Sigmoid colon (tissue), 7 donors: ENCODE measurements around the gene LRRC8B. TPM values are rescaled to one million over a fixed set of nuclear protein-coding genes. Genes with fewer than 3 reads are reported as not detected.
"Not testable (repeated sequence)": the region's sequence is repeated elsewhere in the genome, so short reads cannot be mapped to it uniquely, and the experiment has no call there.

Source experiments
- DNase-seq: peaks from one replicate; pipeline ENCODE4 v3.0.0-alpha.2; 2019
- H3K27ac ChIP-seq, 4 donors: fragments of 200-600 bp; sonication (generic); one replicate each; pipeline ENCODE4 v1.5.1; 2016 to 2019; ENCODE audit warnings: mild to moderate bottlenecking in 1 of 4
- H3K27me3 ChIP-seq, 3 donors: fragments of 200-600 bp; sonication (generic); one replicate each; pipeline ENCODE4 v1.5.1; 2019; ENCODE audit warnings: mild to moderate bottlenecking in 1 of 3
- H3K36me3 ChIP-seq, 4 donors: fragments of 200-600 bp; sonication (generic); one replicate each; pipeline ENCODE4 v1.5.1; 2016 to 2019
- H3K4me1 ChIP-seq, 4 donors: fragments of 200-600 bp; sonication (generic); one replicate each; pipeline ENCODE4 v1.5.1; 2017 to 2019
- H3K4me3 ChIP-seq, 4 donors: fragments of 200-600 bp; sonication (generic); one replicate each; pipeline ENCODE4 v1.5.1; 2017 to 2019; ENCODE audit warnings: mild to moderate bottlenecking in 2 of 4, moderate library complexity in 1 of 4
- H3K9me3 ChIP-seq, 4 donors: fragments of 200-600 bp in 3 of 4; sonication (generic) in 3 of 4; one replicate each; pipeline versions ENCODE4 v1.5.1 to v1.6.1; 2013 to 2019
- EP300 ChIP-seq, 4 donors: sonication (generic); formaldehyde crosslinking; IDR thresholded peaks; one replicate each; pipeline ENCODE4 v1.6.1; 2017; ENCODE audit warnings: antibody characterized with exemption in 4 of 4
- POLR2A ChIP-seq, 2 donors: fragments of 450-650 bp; IDR thresholded peaks; one replicate each; pipeline ENCODE4 v1.6.1; 2016; ENCODE audit warnings: antibody characterized with exemption in 2 of 2, mild to moderate bottlenecking in 2 of 2, moderate library complexity in 2 of 2
- POLR2AphosphoS5 ChIP-seq, 4 donors: sonication (generic); formaldehyde crosslinking; IDR thresholded peaks; one replicate each; pipeline ENCODE4 v1.6.1; 2017; ENCODE audit warnings: antibody characterized with exemption in 4 of 4
- WGBS, 2 donors: extraction: QIAGEN DNeasy Blood & Tissue Kit; methylation state at CpG; one replicate each; pipeline ENCODE4 v1.1.7; 2013; 5-methylcytosine and 5-hydroxymethylcytosine counted together
- intact Hi-C: fragments of 100-400 bp; cut with DNase I; formaldehyde crosslinking; loops from one replicate; pipeline ENCODE4 v1.15.1; 2023
- polyA plus RNA-seq, 3 donors: library from polyadenylated mRNA; stranded (reverse); fragments of 200-250 nt; gene quantifications; one replicate each; pipeline ENCODE4 v1.2.3, GENCODE V29; 2013
- total RNA-seq, 4 donors: library from RNA; depleted of rRNA; stranded (reverse); fragments of >200 nt; gene quantifications; one replicate each; pipeline ENCODE4 v1.1.0, GENCODE V29; 2016
- TF ChIP-seq, protein P1 (sequence below), 4 experiments: fragments of 450-650 bp in 3 of 4; fragments of 200-600 bp in 1 of 4; IDR thresholded peaks; one replicate each; pipeline ENCODE4 v1.5.1; 2016 to 2019; ENCODE audit warnings: antibody characterized with exemption in 4 of 4, mild to moderate bottlenecking in 3 of 4, moderate library complexity in 2 of 4
- donor health status: healthy with polysubstance abuse.
- donor health status: Bipolar disorder and iron deficiency.
- donor health status: healthy.

Gene LRRC8B
- total and polyA plus RNA-seq, 7 donors = 1.8 to 9.8 (median 4.1) TPM

DNA sequence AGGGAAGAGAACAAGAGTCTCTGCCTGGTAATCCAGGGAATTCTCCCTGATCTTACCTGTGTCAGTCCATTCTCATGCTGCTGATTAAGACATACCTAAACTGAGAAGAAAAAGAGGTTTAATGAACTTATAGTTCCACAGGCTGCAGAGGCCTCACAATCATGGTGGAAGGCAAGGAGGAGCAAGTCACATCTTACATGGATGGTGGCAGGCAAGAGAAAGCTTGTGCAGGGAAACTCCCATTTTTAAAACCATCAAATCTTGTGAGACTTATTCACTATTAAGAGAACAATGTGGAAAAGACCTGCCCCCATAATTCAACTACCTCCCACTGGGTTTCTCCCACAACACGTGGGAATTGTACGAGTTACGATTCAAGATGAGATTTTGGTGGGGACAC is 34.2 kb upstream of the LRRC8B start:
- no peaks in the 10 kb centered on the region for H3K36me3 ChIP-seq
- TF ChIP-seq EP300 (IDR thresholded peaks at IDR 0.05) = no peak
- TF ChIP-seq POLR2AphosphoS5 (IDR thresholded peaks at IDR 0.05) = no peak
- TF ChIP-seq, protein P1, sequence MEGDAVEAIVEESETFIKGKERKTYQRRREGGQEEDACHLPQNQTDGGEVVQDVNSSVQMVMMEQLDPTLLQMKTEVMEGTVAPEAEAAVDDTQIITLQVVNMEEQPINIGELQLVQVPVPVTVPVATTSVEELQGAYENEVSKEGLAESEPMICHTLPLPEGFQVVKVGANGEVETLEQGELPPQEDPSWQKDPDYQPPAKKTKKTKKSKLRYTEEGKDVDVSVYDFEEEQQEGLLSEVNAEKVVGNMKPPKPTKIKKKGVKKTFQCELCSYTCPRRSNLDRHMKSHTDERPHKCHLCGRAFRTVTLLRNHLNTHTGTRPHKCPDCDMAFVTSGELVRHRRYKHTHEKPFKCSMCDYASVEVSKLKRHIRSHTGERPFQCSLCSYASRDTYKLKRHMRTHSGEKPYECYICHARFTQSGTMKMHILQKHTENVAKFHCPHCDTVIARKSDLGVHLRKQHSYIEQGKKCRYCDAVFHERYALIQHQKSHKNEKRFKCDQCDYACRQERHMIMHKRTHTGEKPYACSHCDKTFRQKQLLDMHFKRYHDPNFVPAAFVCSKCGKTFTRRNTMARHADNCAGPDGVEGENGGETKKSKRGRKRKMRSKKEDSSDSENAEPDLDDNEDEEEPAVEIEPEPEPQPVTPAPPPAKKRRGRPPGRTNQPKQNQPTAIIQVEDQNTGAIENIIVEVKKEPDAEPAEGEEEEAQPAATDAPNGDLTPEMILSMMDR (IDR thresholded peaks at IDR 0.05) = no peak
- H3K4me1 ChIP-seq = no peaks in the 10 kb centered on the region
- no peaks in the 10 kb centered on the region for H3K27me3 ChIP-seq
- intact Hi-C loops = no loop called here
- H3K27ac ChIP-seq = no peak overlapping the region
- 80 to 82% methylated on average over 3 of the region's 3 CpGs for WGBS, 2 donors
- no peak for DNase-seq
- no peaks in the 10 kb centered on the region for H3K9me3 ChIP-seq
- H3K4me3 ChIP-seq = no peak overlapping the region

DNA sequence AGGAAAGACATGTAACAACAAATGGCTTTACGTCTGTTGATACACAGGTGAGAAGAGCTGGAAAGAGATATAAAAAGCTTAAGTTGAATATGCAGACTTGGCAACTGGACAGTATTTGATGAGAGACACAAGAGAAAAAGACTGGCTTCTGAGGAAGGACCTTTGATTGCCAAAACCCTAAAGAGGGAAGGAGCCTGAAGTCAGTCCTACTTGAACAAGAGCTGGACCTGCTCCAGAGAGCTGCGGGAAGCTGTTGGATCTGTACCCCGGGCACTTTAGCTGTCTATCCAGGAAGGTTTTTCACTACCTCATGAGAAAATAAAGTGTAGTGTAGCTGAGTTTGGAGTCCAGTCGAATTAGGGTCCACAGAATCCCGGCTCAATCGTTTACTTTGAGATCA is 25.3 kb upstream of the LRRC8B start:
- Histone ChIP-seq H3K9me3 (no peaks in the 10 kb centered on the region), H3K36me3 (no peaks in the 10 kb centered on the region), H3K27ac (no peak overlapping the region), H3K27me3 (no peaks in the 10 kb centered on the region), H3K4me3 (no peak overlapping the region), H3K4me1 (peaks cover 0 to 9% (median 3%) of the 10 kb centered on the region in 4 donors)
- intact Hi-C loops = no loop called here
- WGBS, 2 donors = 66 to 86% methylated on average over 6 of the region's 6 CpGs
- TF ChIP-seq POLR2AphosphoS5 (IDR thresholded peaks at IDR 0.05) (no peak), POLR2A (IDR thresholded peaks at IDR 0.05) (no peak), EP300 (IDR thresholded peaks at IDR 0.05) (no peak)
- TF ChIP-seq, protein P1 (IDR thresholded peaks at IDR 0.05) = no peak
- no peak for DNase-seq

DNA sequence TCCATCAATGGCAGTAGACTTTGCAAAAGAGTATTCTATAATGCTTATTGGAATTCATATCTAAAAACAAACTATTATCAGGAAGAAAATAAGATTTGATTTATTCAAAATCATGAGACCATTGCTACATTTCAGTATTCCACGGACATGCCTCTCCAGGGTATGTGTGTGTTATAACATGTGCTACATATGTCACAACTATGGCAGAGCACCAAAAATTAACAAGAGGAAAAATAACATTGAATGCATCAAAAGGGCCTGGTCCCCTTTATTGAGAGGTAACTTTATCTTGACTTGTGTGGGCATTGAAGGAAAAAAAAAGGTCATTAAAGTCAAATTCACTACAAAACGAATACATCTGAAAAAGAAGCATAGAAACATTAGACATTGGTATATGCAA is 22.6 kb upstream of the LRRC8B start:
- peaks cover 0 to 9% (median 3%) of the 10 kb centered on the region in 4 donors for H3K4me1 ChIP-seq
- intact Hi-C loops = no loop called here
- TF ChIP-seq EP300 (IDR thresholded peaks at IDR 0.05) (no peak), POLR2AphosphoS5 (IDR thresholded peaks at IDR 0.05) (no peak), POLR2A (IDR thresholded peaks at IDR 0.05) (no peak)
- TF ChIP-seq, protein P1 (IDR thresholded peaks at IDR 0.05) = no peak
- 79 to 85% methylated on average over 2 of the region's 2 CpGs for WGBS, 2 donors
- H3K9me3 ChIP-seq = no peaks in the 10 kb centered on the region
- no peak overlapping the region for H3K4me3 ChIP-seq
- DNase-seq = no peak
- no peak overlapping the region for H3K27ac ChIP-seq
- H3K36me3 ChIP-seq = no peaks in the 10 kb centered on the region
- no peaks in the 10 kb centered on the region for H3K27me3 ChIP-seq

DNA sequence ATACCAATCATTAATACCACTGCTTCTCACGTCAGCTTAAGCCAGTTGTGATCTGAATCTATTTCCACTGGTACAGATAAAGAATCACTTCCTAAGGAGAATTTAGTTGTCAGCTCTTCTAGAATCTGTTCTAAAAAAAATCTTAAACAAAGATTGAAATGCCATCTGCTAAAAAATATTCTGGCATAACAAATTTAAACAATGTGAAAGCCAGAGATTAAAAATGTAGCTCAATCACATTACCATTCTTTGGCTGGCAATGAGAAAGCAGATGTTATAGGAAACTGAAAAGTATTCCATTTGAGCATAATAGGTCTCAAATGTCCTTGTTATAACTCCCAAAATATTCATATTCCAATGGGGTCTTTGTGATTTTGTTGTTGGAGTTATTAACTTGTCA is 21.7 kb upstream of the LRRC8B start:
- Histone ChIP-seq H3K27ac (no peak overlapping the region), H3K36me3 (no peaks in the 10 kb centered on the region), H3K27me3 (no peaks in the 10 kb centered on the region), H3K4me3 (no peak overlapping the region), H3K4me1 (peaks cover 0 to 9% (median 3%) of the 10 kb centered on the region in 4 donors), H3K9me3 (no peaks in the 10 kb centered on the region)
- TF ChIP-seq POLR2AphosphoS5 (IDR thresholded peaks at IDR 0.05) = no peak
- TF ChIP-seq, protein P1 (IDR thresholded peaks at IDR 0.05) = no peak
- no peak for DNase-seq
- intact Hi-C loops = no loop called here
- 76 to 85% methylated on average over 1 of the region's 1 CpG for WGBS, 2 donors

DNA sequence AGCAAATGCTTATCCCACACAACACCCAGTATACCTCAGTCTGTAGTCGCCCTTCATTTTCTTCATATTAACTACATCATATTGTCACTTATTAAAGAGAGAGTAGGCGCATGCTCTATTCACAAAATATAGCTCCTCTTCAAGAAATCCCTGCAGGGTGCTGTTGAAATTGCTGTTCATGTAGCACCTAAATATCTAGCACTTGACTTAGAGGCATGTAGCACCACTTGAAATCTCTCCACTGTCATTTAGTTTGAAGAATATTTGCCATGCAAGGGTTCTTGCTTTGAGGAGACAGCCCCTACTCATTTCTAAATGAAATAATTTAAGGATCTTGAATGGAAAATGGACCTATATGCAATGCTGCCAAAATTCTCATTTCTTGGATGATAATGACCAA is 20.9 kb upstream of the LRRC8B start:
- DNase-seq = no peak
- H3K27ac ChIP-seq = no peak overlapping the region
- no peaks in the 10 kb centered on the region for H3K27me3 ChIP-seq
- no peaks in the 10 kb centered on the region for H3K9me3 ChIP-seq
- no peak overlapping the region for H3K4me3 ChIP-seq
- TF ChIP-seq POLR2A (IDR thresholded peaks at IDR 0.05) (no peak), EP300 (IDR thresholded peaks at IDR 0.05) (no peak), POLR2AphosphoS5 (IDR thresholded peaks at IDR 0.05) (no peak)
- TF ChIP-seq, protein P1 (IDR thresholded peaks at IDR 0.05) = no peak
- peaks cover 0 to 9% (median 3%) of the 10 kb centered on the region in 4 donors for H3K4me1 ChIP-seq
- no peaks in the 10 kb centered on the region for H3K36me3 ChIP-seq
- intact Hi-C loops = no loop called here
- WGBS, 2 donors = 63 to 80% methylated on average over 2 of the region's 2 CpGs

DNA sequence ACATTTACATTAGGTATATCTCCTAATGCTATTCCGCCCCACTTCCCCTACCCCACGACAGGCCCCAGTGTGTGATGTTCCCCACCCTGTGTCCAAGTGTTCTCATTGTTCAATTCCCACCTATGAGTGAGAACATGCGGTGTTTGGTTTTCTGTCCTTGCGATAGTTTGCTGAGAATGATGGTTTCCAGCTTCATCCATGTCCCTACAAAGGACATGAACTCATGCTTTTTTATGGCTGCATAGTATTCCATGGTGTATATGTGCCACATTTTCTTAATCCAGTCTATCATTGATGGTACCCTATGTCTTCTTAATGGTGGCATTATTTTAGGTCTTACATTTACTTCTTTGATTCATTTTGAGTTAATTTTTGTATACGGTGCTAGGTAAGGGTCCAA is 14.6 kb upstream of the LRRC8B start:
- intact Hi-C loops, H3K27ac ChIP-seq, H3K4me3 ChIP-seq, H3K36me3 ChIP-seq, H3K9me3 ChIP-seq, H3K4me1 ChIP-seq, DNase-seq, H3K27me3 ChIP-seq: not testable (repeated sequence)
- 96 to 98% methylated on average over 3 of the region's 5 CpGs for WGBS, 2 donors
